H1 (cell line): ENCODE results near the gene RPS5.

Source experiments
- YY1 ChIP-seq: IDR thresholded peaks from 2 replicates; pipeline ENCODE4 v1.6.1; 2011; ENCODE audit warnings: low read depth, mild to moderate bottlenecking, low read length
- TF ChIP-seq, protein P1 (sequence below), 3 experiments: IDR thresholded peaks; 1 replicate in 2 of 3; 2 replicates in 1 of 3; pipeline versions ENCODE4 v1.5.1 to v1.6.1; 2011; ENCODE audit warnings: low read length in 3 of 3, mild to moderate bottlenecking in 3 of 3, inconsistent platforms in 2 of 3, low read depth in 1 of 3, moderate library complexity in 1 of 3; ENCODE audit not compliant: insufficient read depth in 1 of 3; ENCODE audit errors: control extremely low read depth in 1 of 3

DNA sequence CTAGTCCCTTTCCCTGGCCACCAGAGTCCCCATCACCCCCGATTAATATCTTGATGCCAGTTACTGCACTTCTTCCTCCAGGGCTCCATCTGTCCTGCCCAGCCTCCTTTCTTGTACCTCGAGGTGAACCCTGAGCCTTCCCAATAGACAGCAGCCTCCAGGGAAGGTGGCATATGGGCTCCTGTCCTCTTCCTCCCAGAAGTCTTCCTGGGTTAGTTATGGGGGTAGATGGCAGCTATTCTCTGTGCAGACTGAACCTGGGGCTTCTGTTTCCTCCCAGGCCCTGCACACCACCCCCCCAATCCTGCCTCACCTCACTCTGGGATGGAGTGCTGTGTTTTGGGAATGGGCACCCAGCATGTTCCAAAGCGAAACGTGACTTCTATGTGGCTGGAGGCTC lies 11.0 kb downstream of the RPS5 start:
- no peak for TF ChIP-seq YY1
- TF ChIP-seq, protein P1, sequence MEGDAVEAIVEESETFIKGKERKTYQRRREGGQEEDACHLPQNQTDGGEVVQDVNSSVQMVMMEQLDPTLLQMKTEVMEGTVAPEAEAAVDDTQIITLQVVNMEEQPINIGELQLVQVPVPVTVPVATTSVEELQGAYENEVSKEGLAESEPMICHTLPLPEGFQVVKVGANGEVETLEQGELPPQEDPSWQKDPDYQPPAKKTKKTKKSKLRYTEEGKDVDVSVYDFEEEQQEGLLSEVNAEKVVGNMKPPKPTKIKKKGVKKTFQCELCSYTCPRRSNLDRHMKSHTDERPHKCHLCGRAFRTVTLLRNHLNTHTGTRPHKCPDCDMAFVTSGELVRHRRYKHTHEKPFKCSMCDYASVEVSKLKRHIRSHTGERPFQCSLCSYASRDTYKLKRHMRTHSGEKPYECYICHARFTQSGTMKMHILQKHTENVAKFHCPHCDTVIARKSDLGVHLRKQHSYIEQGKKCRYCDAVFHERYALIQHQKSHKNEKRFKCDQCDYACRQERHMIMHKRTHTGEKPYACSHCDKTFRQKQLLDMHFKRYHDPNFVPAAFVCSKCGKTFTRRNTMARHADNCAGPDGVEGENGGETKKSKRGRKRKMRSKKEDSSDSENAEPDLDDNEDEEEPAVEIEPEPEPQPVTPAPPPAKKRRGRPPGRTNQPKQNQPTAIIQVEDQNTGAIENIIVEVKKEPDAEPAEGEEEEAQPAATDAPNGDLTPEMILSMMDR (IDR thresholded peaks at IDR 0.05; ENCODE audit: control extremely low read depth in 1 of 3, insufficient read depth in 1 of 3, low read depth in 1 of 3, low read length in 3 of 3): no peak
